TTC549 (cell line): Measurements from ENCODE around the gene PDZD4.

Source experiments
- FAIRE-seq: peaks from 2 replicates; lab custom pipeline; 2012; peaks lifted over from hg19 to GRCh38; lab: Jason Lieb, UNC

Gene PDZD4

DNA sequence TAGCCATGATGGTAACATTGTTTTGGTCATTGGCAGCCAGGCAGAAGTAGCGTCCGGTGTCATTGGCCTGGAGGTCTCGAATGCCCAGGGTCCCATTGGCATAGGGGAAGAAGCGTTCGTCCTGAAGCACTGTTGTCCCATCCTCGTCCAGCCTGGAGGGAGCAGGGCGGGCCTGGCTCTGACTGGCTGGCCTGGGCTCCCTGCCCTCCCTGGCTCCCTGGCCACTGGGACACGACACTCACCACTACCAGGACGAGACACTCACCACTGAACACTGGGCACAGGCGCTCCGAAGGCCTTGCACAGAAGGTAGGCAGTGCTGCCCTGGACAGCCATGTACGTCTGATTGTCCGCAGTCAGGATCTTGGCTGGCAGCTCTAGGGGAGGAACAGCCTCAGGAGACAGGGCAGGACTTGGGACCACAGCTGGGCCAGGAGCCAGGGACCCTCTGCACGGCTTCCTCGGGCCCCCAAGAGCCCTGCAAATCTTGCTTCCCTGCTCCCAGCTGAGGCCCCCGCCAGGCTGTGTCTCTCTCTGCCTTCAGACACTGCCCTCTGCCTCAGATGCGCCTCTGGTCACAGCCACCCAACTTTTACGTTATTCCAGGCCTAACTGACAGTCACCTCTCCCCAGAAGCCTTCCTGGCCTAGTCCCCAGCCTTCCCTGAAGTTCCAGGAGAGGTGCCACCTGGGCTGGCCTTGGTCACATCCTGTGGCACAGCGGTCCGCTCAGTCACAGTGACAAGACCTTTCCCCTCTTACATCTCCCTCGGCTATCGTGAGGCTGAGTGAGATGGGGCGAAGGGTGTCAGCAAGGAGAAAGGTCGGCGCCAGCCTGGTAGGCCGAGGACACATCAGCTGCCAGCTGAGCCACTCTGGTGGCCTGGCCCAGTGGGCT, 38.5 kb upstream of the PDZD4 start:
- no peak for FAIRE-seq

DNA sequence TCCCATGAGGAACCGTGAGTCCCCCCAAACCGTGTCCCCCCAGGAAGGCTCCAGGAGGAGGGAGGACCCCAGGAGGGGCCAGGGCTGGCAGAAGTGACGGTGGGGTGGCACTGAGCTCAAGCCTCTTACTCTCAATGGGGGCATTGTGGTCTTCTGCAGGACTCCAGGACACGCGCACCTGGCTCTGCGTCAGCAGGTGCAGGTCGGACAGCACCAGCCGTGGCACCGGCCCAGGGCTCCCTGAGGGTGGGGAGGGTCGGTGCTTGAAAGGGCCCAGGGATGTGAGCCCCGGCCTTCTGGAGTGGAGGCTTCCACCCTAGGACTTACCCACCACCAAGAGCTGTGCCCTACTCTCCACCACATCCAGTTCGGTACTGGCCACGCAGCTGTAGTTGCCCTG, 37.3 kb upstream of the PDZD4 start:
- no peak for FAIRE-seq

DNA sequence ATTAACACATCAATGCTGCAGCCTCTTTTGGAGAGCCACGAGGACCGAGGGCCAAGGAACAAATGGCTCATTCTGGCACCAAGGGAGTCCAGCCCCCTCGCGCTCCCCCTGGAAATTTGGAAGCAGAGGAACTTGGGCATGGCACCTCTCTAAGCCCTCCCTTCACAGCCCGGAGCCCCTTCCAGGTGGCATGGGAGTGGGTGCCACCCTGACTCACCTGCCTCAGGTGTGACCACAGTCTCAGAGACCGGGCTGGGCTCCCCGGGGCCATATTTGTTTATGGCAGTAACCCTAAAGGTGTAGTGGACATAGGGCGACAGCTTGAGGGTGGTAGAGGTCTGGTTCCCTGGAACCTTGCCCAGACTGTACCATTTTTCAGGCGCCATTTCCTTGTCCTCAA, 36.8 kb upstream of the PDZD4 start:
- no peak for FAIRE-seq

DNA sequence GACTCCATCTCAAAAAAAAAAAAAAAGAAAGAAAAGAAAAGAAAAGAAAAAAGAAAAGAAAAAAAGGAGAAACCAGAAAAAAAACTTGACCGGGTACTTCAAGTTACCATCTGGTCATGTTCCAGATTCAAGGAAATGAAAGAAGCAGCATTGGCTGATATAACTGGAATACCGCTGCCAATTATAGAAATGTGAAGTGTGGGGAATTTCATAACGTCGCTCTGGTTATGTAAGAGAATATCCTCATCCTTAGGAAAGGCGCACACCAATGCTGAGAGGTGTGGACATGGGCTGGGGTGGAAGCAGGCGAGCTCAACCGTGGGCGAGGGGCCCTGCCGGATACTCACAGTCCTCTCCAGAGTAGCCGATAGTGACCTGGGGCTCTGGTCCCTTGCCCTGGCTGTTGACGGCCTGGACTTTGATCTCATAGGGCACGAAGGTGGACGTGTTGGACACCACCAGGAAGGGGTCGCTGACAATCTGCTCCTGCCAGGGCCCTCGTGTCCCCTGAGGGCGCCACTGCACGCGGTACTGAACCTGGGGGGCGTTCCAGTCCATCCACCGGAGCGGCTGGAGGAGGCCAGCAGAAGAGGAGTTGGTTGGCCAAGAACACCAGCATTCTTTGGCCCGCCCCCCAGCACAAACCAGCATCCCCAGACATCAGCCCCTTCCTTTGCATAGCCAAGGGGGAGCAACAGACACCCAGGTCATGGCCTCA, 36.1 kb upstream of the PDZD4 start:
- no peak for FAIRE-seq

DNA sequence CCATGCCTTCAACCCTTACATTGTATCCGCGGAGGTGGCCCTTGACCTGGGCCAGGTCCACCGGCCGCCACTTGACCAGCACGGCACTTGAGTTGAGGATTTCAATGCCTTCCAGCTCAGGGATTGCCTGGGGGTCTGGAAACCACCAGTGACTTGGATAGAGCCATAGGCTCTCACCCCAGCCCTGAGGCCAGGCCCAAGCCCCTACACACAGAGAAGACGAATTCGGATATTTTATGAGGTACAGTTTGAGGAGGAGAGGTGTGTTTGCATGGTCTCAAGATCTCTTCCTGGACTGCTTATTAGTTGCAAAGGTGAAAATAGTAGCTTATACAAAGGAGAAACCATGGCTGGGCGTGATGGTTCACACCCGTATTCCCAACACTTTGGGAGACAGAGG, 35.3 kb upstream of the PDZD4 start:
- no peak for FAIRE-seq

DNA sequence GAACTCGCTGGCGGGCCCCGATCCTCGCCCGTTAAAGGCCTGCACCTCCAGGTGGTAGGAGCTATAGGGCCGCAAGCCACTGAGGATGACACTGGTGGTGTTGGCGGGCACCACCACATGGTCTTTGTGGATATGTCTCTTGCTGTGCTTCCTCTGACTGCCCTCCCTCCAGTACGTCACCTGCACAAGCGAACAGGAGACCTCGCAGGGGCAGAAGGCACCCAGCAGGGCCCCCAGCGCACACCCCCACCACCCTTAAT, 34.9 kb upstream of the PDZD4 start:
- no peak for FAIRE-seq

DNA sequence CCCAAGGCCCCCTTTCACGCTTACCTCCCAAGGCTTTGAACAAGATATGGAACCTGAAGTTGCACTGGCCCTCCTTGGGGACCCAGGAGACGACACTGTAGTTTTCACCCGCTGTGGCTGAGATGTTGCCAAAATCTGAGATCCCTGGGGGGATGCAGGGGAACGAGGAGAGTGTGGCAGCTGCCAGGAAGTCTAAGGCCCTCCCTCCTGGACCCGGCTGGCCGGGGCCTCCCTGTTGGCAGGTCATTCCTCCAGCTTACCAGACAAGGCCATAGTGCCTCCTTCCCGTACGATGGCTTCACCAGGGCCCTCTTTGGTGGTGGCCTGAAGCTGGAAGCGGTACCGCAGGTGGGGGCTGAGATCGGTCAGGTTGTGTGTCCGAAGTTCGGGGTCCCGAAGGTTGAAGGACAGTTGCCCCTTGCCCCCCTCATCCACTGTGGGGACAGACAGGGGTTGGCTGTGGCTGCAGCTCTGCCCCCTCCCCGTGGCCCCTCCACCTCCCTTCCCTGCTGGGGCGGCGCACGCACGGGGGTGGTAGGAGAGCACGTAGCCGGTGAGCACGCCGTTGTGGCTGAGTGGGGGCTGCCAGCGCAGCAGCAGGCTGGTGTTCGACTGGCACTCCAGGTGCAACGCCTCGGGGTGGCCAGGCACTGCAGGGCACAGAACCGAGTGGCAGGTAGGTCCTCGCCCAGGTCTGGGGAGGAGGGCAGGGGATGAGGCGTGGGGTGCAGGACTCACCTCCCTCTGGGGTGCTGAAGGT, 34.4 kb upstream of the PDZD4 start:
- FAIRE-seq, result no peak

DNA sequence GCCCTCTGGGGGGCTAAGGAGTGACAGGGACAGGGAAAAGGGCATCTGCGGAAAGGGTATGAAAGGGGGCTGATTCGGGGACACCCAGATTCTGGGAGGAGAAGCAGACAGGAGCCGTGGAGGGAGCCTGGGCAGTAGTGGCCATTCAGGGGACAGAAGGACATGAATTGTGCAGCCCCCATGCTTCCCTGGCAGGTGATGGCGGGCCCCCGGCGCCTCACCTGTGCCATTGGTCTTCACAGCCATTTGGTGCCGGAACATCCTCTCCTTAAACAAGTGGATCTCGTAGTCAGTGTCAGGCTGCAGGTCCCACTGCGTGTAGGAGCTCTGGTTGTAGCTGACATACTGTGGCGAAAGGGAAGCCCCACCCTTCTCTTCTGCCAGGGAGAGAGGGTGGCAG, 33.8 kb upstream of the PDZD4 start:
- FAIRE-seq, result no peak

DNA sequence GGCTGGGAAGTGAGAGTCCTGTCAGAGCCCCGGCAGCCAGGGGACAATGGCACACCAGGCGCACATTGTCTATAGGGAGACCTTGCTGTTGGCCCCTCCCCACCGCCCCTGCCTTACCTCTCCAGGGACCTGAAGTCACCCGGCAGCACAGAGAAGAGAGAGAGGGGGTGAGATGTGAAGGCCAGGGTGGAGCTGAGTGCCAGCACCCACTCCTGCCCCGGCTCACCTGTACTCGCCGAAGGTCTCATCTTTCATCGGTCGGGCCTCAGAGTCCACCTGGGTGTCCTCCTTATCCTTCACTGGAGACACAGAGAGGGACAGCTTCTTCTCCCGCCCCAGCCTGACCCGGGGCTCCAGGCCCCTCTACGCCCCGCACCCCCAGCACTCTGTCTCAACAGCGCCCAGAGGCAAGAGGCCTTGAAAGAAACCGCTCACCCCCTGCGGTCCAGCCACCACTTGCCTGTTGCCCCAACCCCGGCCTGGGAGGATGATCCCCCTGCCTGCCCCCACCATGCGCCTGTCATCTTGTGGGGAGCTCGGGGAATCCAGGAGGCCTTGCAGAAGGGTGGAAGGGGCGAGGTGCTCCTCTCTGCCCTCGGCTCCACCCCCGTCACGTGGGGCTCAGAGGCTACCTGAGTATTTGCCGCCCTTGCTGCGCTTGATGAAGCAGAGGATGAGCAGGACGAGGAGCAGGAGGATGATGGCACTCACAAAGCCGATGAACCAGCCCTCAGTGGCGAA, 33.1 kb upstream of the PDZD4 start:
- no peak for FAIRE-seq

DNA sequence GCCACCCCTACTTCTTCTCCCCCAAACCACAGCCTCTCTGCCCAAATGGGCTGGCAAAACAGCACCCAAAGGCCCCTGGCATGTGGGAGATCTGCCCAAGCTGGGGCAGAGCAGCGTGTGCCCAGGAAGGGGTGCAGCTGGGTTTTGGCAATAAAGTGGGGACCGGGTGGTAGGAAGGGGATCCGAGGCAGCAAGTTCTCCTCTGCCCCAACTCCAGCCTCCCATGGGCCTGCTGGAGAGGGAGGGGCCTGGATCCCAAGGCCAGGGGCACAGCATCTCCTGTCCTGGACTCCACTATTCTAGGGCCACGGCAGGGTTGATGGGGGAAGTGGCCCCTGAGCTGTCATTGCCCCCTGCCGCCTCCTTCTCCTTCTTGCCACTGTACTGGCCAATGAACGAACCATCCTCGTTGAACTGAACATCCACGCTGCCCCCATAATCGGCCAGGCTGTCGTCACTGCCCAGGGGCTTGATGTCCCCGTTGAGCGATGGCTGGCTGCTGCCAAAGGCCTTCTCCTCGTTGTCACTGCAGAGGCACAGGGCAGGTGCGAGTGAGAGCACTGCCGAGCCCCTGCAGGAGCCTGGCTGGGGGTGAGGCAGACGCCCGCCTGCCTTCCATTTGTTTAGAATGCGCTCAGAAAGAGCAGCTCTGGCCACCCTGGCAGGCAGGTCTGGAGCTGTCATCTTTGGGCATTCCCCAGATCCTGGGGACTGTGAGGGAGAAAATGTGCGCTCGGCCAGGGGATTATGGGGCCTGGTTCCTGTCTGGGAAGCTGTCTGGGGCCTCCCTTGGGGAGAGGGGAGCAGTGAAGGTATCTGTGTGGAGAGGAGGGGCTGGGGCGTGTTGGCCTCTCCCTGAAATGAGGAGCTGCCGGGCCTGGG, 32.3 kb upstream of the PDZD4 start:
- no peak for FAIRE-seq

DNA sequence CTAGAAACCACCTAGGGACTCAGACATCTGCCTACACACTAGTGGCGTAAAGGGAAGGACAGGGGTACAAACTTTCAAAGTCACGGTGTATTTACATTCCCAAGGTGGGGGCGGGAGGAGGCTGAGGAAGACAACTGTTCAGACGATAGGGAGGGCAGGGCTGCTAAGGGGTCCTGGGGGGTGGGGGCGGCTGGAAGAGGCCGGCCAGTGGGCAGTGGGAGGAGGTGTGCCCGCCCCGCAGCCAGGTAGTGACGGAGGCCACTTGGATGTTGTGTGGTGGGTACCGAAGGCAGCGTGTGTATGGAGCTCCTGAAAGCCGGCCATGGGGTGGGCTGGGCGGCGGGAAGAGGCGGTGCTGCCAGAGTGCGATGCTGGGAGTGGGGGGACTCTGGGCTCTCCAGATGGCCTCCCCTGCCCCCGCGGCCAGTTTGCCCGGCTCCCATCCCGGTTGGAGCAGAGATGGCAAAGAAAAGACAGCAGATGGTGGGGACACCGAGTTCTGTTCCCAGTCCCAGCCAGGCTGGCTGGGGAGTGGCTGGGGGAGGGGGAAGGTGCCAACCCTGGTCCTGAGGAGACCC, 31.5 kb upstream of the PDZD4 start:
- no peak for FAIRE-seq

DNA sequence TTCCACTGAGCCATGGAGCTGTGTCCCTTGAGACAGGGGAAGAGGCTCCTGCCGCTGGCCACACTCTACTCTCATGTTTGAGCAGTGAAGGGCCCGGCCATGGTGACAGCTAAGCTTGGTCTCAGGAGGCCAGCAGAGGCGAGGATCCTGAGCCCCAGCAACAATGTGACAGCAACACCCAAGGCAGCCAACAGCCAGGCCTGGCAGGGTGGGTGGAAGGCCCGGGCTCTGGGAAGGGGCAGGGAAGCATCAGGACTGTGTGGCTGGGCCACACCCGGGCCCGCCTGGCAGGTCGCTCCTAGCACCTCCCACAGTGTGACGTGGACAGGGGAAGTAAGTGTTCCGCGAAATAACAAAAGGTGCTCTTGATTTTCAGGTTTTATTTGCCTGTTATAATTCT, 30.8 kb upstream of the PDZD4 start:
- FAIRE-seq, result no peak

DNA sequence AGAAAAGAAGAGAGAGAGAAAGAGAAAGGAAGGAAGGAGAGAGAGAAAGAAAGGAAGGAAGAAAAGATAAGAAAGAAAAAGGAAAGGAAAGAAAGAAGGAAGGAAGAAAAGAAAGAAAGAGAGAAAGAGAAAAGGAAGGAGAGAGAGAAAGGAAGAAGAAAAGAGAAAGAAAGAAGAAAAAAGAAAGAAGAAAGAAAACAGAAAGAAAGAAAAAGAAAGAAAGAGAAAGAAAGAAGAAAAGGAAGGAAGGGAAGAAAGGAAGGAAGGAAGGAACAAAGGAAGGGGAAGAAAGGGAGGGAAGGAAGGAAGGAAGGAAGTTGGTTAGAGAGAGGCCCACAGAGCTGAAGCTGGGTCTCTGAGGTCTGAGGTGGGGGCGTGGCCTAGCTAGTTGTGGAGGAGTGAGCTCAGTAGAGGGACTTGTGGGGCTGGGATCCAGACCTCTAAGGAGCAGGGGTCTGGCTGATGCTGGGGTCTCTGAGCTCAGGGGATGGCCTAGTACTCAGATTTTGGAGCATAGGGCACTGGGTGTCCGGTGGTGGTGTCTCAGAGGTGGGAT, 27.1 kb upstream of the PDZD4 start:
- FAIRE-seq, result no peak

DNA sequence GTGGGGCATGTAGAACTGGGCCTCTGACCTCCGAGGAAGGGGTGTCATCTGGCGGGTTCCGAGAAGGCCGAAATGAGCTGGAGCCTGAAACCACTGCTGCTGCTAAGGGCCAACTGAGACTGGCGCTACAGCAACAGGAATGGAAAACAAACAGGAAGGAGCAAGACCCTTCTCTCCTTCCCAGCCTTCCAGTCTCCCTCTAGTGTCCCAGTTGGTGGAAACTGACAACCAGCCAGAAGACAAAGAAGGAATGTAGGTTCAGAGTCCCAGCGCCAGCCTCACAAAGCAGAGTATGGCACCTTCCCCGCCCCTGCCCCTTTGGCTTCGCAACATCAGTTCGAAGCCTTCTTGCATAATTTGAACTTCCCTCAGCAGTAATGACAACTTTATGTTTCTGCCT, 24.4 kb upstream of the PDZD4 start:
- FAIRE-seq, result no peak

DNA sequence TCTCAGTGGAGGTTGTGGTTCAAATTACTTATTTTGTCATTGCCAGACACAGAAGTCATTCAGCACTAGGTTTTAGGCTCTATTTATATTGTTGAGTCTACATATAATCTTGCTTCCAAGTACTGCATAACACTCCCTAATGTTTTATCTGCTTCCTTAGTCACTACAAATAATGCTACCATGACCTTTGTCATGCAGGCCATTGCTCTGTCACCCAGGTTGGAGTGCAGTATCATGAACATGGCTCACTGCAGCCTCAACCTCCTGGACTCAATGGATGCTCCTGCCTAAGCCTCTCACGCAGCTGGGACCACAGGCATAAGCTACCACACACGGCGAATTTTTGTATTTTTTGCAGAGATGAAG, 23.5 kb upstream of the PDZD4 start:
- no peak for FAIRE-seq

DNA sequence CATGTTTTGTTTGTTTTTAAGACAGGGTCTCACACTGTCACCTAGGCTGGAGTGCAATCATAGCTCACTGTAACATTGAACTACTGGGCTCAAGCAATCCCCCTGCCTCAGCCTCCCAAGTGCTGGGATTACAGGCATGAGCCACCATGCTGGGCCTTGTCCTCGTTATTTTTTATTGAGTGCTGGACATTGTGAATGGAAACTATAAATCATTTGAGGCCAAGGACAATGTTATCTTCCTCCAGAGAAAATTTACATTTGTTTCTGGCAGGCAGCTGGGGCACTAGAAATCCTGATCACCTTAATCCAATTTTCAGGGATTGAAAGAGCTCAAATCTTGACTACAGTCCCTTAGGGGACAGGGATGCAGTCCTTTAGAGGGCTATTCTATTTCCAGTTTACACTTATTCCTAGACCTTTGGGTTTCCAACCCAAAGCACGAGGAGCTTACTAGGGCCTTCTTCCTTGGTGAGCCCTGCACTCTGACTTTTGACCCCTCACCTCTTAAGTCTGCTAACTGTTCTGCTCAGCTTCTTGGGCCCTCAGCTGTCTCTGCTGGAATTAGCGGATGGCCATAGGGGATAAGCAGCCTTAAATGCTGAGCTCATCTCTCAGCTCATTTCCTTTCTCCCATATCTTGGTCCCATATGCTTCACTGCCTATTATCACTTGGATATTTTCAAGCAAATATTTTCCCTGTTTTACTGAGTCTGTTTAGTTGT, 23.0 kb upstream of the PDZD4 start:
- FAIRE-seq, result no peak

DNA sequence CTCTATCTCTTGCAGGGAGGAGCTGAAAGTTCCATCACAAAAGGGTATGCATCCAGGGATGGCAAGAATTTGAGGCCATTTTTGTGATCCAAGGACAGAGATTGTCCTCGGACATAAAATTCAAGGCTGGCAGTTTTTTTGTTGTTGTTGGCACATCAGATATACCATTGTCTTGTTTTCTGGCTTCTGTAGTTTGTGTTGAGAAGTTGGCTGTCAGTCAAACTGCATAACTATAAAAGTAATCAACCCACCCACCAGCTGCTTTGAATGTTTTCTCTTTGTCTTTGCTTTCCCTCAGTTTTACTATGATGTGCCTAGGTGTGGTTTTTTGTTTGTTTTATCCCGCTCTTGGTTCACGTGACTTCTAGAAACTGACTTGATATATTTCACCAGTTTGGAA, 21.6 kb upstream of the PDZD4 start:
- FAIRE-seq, result no peak

DNA sequence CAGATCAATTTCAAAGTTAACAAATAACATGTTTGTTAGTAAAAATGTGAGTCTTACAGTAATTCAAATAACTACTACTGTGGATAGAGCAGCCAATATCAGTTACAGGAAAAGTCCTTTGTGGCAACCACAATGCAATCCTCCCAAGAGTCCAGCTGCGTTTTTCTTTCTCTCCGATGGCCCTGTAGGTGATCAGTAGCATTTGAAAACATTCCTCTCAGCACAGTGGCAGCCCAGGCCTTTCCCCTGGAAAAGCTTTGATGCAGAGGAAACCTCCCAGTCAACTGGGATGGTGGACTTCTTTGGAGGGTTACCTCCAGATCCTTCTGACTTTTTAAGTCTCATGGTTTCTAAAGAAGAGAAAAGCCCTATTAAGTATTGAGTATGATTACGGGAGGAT, 18.0 kb upstream of the PDZD4 start:
- no peak for FAIRE-seq

DNA sequence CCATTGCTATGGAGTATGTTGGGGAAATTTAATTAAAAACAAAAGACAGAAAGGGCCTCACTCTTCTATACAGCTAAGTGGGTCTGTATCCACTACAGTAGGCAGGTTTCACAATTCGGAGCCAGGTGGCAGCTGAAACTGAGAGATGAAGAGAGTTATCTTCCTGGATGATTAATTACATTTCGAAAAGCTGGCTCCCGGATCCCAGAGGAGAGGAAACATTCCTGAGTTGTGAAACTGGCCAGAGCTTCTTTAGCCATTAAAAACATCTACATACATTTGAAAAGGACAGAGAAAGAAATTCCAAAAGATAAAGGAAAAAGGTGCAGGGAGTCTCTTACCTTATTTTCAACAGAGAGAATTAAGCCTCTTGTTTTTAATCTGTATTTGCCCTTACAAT, 15.5 kb upstream of the PDZD4 start:
- no peak for FAIRE-seq

DNA sequence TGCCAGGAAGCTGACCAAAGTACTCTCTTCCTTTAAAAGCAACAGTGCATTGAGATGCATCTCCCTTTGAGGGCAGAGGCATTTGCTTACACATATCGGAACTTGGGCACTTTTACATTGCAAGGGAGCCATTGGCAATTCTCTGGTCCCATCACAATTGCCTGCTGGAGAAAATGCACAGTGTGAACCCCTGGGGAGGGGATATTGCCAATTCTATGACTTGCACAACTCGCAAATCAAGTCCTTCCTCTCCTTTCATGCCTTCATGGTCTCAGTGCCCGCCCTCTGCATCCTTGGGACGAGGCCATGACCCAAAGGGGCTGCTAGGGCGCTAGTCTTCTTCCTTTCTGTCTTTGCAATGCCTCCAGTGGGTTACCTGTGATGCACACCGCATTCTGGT, 14.9 kb upstream of the PDZD4 start:
- no peak for FAIRE-seq
